Mesenchymal stem cell (in vitro differentiated cells and primary cell): ENCODE measurements around the gene EPHA1.

Source experiments
- DNase-seq: peaks from one replicate; pipeline ENCODE4 v3.0.0-alpha.2; 2013
- H2AFZ ChIP-seq: one replicate; pipeline ENCODE4 v1.6.1; 2013; ENCODE audit warnings: low read depth, mild to moderate bottlenecking, control low read depth, inconsistent platforms, low read length, moderate library complexity
- H2AK5ac ChIP-seq: 2 replicates; pipeline ENCODE4 v1.6.1; 2013; ENCODE audit warnings: low read length, moderate library complexity, mild to moderate bottlenecking, inconsistent platforms; ENCODE audit not compliant: severe bottlenecking
- H2BK120ac ChIP-seq: one replicate; pipeline ENCODE4 v1.6.1; 2013; ENCODE audit warnings: low read depth, mild to moderate bottlenecking, inconsistent platforms, low read length, moderate library complexity
- H2BK12ac ChIP-seq, 2 experiments: one replicate each; pipeline ENCODE4 v1.6.1; 2013; ENCODE audit warnings: inconsistent platforms in 2 of 2, low read length in 2 of 2, mild to moderate bottlenecking in 2 of 2, moderate library complexity in 2 of 2, control low read depth in 1 of 2
- H2BK15ac ChIP-seq: one replicate; pipeline ENCODE4 v1.6.1; 2013; ENCODE audit warnings: mild to moderate bottlenecking, low read depth, inconsistent platforms; ENCODE audit not compliant: poor library complexity, severe bottlenecking
- H2BK5ac ChIP-seq: 2 replicates; pipeline ENCODE4 v1.6.1; 2013; ENCODE audit warnings: low read depth, mild to moderate bottlenecking, low read length, control low read depth, inconsistent platforms; ENCODE audit not compliant: poor library complexity, severe bottlenecking
- H3K14ac ChIP-seq, 2 experiments: one replicate each; pipeline ENCODE4 v1.6.1; 2013; ENCODE audit warnings: inconsistent platforms in 2 of 2, low read length in 2 of 2, control low read depth in 1 of 2, mild to moderate bottlenecking in 1 of 2, moderate library complexity in 1 of 2
- H3K18ac ChIP-seq, 2 experiments: one replicate each; pipeline ENCODE4 v1.6.1; 2013; ENCODE audit warnings: inconsistent platforms in 2 of 2, low read length in 2 of 2, control low read depth in 1 of 2, low read depth in 1 of 2, mild to moderate bottlenecking in 1 of 2
- H3K23ac ChIP-seq, 2 experiments: one replicate each; pipeline ENCODE4 v1.6.1; 2013; ENCODE audit warnings: inconsistent platforms in 2 of 2, low read length in 2 of 2, mild to moderate bottlenecking in 2 of 2, moderate library complexity in 2 of 2, control low read depth in 1 of 2
- H3K27ac ChIP-seq: 2 replicates; pipeline ENCODE4 v1.5.1; 2013; ENCODE audit warnings: mild to moderate bottlenecking, moderate library complexity, low read length, control low read depth, inconsistent platforms; ENCODE audit not compliant: poor library complexity, severe bottlenecking
- H3K27me3 ChIP-seq, 2 experiments: 2 replicates each; pipeline versions ENCODE4 v1.6.1 to v1.7.0; 2013; ENCODE audit warnings: low read length in 2 of 2, mild to moderate bottlenecking in 2 of 2, moderate library complexity in 2 of 2, control low read depth in 1 of 2, inconsistent platforms in 1 of 2; ENCODE audit not compliant: control insufficient read depth in 1 of 2, insufficient read depth in 1 of 2
- H3K36me3 ChIP-seq, 2 experiments: 2 replicates each; pipeline versions ENCODE4 v1.6.1 to v1.7.0; 2013; ENCODE audit warnings: low read length in 2 of 2, control low read depth in 1 of 2, inconsistent platforms in 1 of 2, low read depth in 1 of 2, mild to moderate bottlenecking in 1 of 2; ENCODE audit not compliant: insufficient read depth in 2 of 2, control insufficient read depth in 1 of 2
- H3K4ac ChIP-seq, 2 experiments: one replicate each; pipeline ENCODE4 v1.6.1; 2013; ENCODE audit warnings: inconsistent platforms in 2 of 2, low read length in 2 of 2, mild to moderate bottlenecking in 2 of 2, moderate library complexity in 2 of 2, control low read depth in 1 of 2, low read depth in 1 of 2
- H3K4me1 ChIP-seq: 2 replicates; pipeline ENCODE4 v1.6.1; 2013; ENCODE audit warnings: low read depth, low read length, control low read depth; ENCODE audit not compliant: control insufficient read depth, insufficient read depth
- H3K4me2 ChIP-seq: 2 replicates; pipeline ENCODE4 v1.6.1; 2013; ENCODE audit warnings: low read length, mild to moderate bottlenecking, inconsistent platforms; ENCODE audit not compliant: poor library complexity, severe bottlenecking
- H3K4me3 ChIP-seq, 2 experiments: 2 replicates each; pipeline versions ENCODE4 v1.5.1 to v1.7.0; 2013; ENCODE audit warnings: low read length in 2 of 2, mild to moderate bottlenecking in 2 of 2, control low read depth in 1 of 2, low read depth in 1 of 2; ENCODE audit not compliant: insufficient read depth in 1 of 2
- H3K79me1 ChIP-seq: replicated peaks from 2 replicates; pipeline ENCODE4 v1.6.1; 2013; ENCODE audit warnings: mild to moderate bottlenecking, control low read depth, low read length, inconsistent platforms; ENCODE audit not compliant: poor library complexity, severe bottlenecking
- H3K9ac ChIP-seq: 2 replicates; pipeline ENCODE4 v1.7.0; 2013; ENCODE audit warnings: mild to moderate bottlenecking, low read length, moderate library complexity
- H3K9me3 ChIP-seq: 2 replicates; pipeline ENCODE4 v1.7.0; 2013; ENCODE audit warnings: mild to moderate bottlenecking, low read length; ENCODE audit not compliant: control insufficient read depth
- H4K8ac ChIP-seq: one replicate; pipeline ENCODE4 v1.6.1; 2013; ENCODE audit warnings: inconsistent platforms, mild to moderate bottlenecking, low read length, moderate library complexity
- H4K91ac ChIP-seq: one replicate; pipeline ENCODE4 v1.6.1; 2013; ENCODE audit warnings: mild to moderate bottlenecking, low read length, inconsistent platforms
- WGBS: methylation state at CpG from one replicate; pipeline ENCODE4 v1.1.7; 2013; ENCODE audit warnings: mixed read lengths; 5-methylcytosine and 5-hydroxymethylcytosine counted together

The EPHA1 gene

DNA sequence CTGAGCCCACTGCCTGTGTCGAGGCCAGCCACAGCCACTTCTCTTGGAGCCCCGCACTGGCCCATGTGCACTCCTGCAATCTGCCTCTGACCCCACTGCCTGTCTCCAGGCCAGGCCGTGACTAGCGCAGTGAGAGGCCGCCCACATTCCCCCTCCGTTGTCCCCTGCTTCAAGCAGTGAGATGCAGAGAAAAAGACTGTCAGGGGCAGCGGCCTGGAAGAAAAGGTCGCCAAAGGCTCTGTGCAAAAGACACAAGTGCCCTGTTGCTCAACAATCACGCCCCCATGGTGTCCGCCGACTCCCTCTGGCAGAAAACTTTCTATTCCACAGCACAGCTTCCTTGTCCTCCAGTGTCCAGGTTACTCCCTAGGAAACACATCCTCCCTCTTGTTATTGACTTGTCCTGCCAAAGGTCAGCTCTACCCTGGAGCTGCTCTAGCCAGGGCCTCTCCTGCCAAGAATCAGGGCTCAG is 56.1 kb downstream of the EPHA1 start:
- Histone ChIP-seq H3K14ac (no peak overlapping the region), H3K23ac (no peak overlapping the region), H3K79me1 (no peaks in the 10 kb centered on the region), H3K36me3 (peaks cover 0 to 18% of the 10 kb centered on the region in 2 experiments), H2BK5ac (no peak overlapping the region), H3K27ac (no peak overlapping the region), H2AFZ (no peak overlapping the region), H3K9me3 (no peaks in the 10 kb centered on the region), H3K4ac (no peak overlapping the region), H3K4me2 (no peak overlapping the region), H3K4me1 (peaks cover 1% of the 10 kb centered on the region), H3K27me3 (peaks cover 21 to 48% of the 10 kb centered on the region in 2 experiments), H3K18ac (no peak overlapping the region), H2BK12ac (no peak overlapping the region), H2AK5ac (no peak overlapping the region), H2BK15ac (no peak overlapping the region), H4K8ac (no peak overlapping the region), H3K4me3 (no peak overlapping the region), H4K91ac (no peak overlapping the region), H2BK120ac (no peak overlapping the region), H3K9ac (no peak overlapping the region)
- 68% methylated on average over 11 of the region's 11 CpGs for WGBS
- DNase-seq = no peak

DNA sequence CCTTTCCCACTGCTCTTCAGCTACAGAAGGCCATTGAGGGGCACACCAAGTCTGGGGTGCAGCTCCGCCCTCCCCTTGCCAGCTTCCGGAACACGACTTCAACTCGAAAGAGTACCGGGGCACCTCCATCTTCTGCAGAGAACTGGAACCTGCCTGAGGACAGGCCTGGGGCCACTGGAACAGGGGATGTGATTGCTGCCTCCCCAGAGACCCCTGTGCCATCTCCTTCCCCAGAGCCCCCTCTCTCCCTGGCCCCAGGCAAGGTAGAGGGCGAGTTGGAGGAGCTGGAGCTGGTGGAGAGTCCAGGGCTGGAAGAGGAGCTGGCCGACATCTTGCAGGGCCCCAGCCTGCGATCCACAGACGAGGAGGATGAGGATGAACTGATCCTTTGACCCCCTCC is 57.1 kb downstream of the EPHA1 start:
- H3K23ac ChIP-seq = no peak overlapping the region
- H3K18ac ChIP-seq = no peak overlapping the region
- no peak overlapping the region for H2BK120ac ChIP-seq
- no peak overlapping the region for H3K4me2 ChIP-seq
- H3K27ac ChIP-seq = no peak overlapping the region
- H3K9me3 ChIP-seq = no peaks in the 10 kb centered on the region
- H2AFZ ChIP-seq = no peak overlapping the region
- H3K4me1 ChIP-seq = peaks cover 1% of the 10 kb centered on the region
- no peak overlapping the region for H3K9ac ChIP-seq
- no peak for DNase-seq
- H2BK12ac ChIP-seq = no peak overlapping the region
- no peak overlapping the region for H2BK15ac ChIP-seq
- H3K79me1 ChIP-seq = no peaks in the 10 kb centered on the region
- H3K36me3 ChIP-seq = peaks cover 0 to 11% of the 10 kb centered on the region in 2 experiments
- no peak overlapping the region for H2AK5ac ChIP-seq
- H3K14ac ChIP-seq = no peak overlapping the region
- no peak overlapping the region for H4K91ac ChIP-seq
- H3K27me3 ChIP-seq = peaks cover 27 to 56% of the 10 kb centered on the region in 2 experiments
- no peak overlapping the region for H4K8ac ChIP-seq
- WGBS = 92% methylated on average over 7 of the region's 9 CpGs
- no peak overlapping the region for H3K4ac ChIP-seq
- H2BK5ac ChIP-seq = no peak overlapping the region
- H3K4me3 ChIP-seq = no peak overlapping the region

DNA sequence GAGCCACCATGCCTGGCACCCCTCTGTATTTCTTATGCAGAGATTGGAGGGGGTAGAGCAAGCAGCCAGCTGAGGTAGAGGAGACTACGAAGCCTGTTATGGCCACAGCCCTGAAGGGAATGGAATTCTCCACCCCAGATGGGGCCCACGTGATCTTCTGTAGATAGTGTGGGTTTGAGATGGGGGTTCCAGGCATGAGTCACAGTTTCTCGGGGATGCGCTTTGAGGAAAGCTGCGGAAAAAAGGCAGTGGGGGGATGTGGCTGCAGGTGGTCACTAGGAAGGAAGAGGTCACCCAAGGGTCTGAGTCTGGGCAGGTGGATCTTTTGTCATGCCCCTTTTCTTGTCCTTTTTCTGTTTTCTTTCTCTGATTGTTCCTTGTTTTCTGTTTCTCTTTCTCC is 57.6 kb downstream of the EPHA1 start:
- no peak overlapping the region for H3K18ac ChIP-seq
- peaks cover 31 to 61% of the 10 kb centered on the region in 2 experiments for H3K27me3 ChIP-seq
- no peak for DNase-seq
- H2BK12ac ChIP-seq = no peak overlapping the region
- H3K36me3 ChIP-seq = peaks cover 0 to 6% of the 10 kb centered on the region in 2 experiments
- no peak overlapping the region for H4K8ac ChIP-seq
- H3K9me3 ChIP-seq = no peaks in the 10 kb centered on the region
- peaks cover 1% of the 10 kb centered on the region for H3K4me1 ChIP-seq
- no peak overlapping the region for H3K14ac ChIP-seq
- H2AK5ac ChIP-seq = no peak overlapping the region
- 64% methylated on average over 5 of the region's 5 CpGs for WGBS
- H2BK15ac ChIP-seq = no peak overlapping the region
- no peak overlapping the region for H3K23ac ChIP-seq
- no peak overlapping the region for H3K4me2 ChIP-seq
- no peak overlapping the region for H3K27ac ChIP-seq
- no peak overlapping the region for H2AFZ ChIP-seq
- no peaks in the 10 kb centered on the region for H3K79me1 ChIP-seq
- no peak overlapping the region for H3K9ac ChIP-seq
- H3K4ac ChIP-seq = no peak overlapping the region
- H2BK120ac ChIP-seq = no peak overlapping the region
- no peak overlapping the region for H3K4me3 ChIP-seq
- H2BK5ac ChIP-seq = no peak overlapping the region
- no peak overlapping the region for H4K91ac ChIP-seq

DNA sequence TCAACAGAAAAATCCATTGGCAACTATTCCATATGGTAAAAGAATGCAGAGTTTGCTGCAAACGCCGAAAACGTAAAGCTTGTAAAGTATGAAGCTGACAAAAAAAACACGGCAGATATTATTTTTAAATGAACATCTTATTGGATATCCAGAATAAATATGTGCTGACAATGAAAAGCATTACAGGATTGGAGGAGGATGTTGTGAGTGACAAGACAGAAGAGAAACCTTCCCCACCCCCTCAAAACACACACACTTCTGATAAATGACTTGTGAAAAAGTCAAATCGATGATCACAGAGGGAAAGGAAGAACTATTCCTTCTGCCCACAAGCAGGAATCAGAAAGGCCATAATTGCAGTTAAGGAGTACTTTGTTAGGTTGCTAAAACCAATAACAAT is 60.7 kb downstream of the EPHA1 start:
- no peak overlapping the region for H3K18ac ChIP-seq
- H2BK5ac ChIP-seq = no peak overlapping the region
- H4K91ac ChIP-seq = no peak overlapping the region
- H3K4me2 ChIP-seq = no peak overlapping the region
- H4K8ac ChIP-seq = no peak overlapping the region
- H3K9ac ChIP-seq = no peak overlapping the region
- H3K4ac ChIP-seq = no peak overlapping the region
- H2BK12ac ChIP-seq = no peak overlapping the region
- no peak overlapping the region for H2AK5ac ChIP-seq
- H3K14ac ChIP-seq = no peak overlapping the region
- H2AFZ ChIP-seq = no peak overlapping the region
- DNase-seq = no peak
- 89% methylated on average over 4 of the region's 5 CpGs for WGBS
- H2BK15ac ChIP-seq = no peak overlapping the region
- no peaks in the 10 kb centered on the region for H3K36me3 ChIP-seq
- H3K23ac ChIP-seq = no peak overlapping the region
- no peaks in the 10 kb centered on the region for H3K9me3 ChIP-seq
- H3K4me3 ChIP-seq = no peak overlapping the region
- H3K27ac ChIP-seq = no peak overlapping the region
- H3K27me3 ChIP-seq = peaks cover 43 to 46% of the 10 kb centered on the region in 2 experiments
- peaks cover 7% of the 10 kb centered on the region for H3K4me1 ChIP-seq
- H3K79me1 ChIP-seq = no peaks in the 10 kb centered on the region
- no peak overlapping the region for H2BK120ac ChIP-seq
